ENCODE measurements around the gene DDOST. TPM values are rescaled to one million over a fixed set of nuclear protein-coding genes. Genes with fewer than 3 reads are reported as not detected.

DDOST gene
- total RNA-seq: 148 TPM
- long read RNA-seq, transcript DDOST-202 (11 exons, 2,126 nt): major isoform, 483 of 517 reads
- long read RNA-seq, partial matches to known transcripts: 19 of 517 reads
- long read RNA-seq, other reads (novel, unspliced or antisense): 12 of 517 reads

GRCh38 chr1:20661207-20662109 is at the start of gene DDOST:
Gene DDOST, minus strand, starts transcription at chr1:20661369. Its CDS starts 19 bp downstream, at chr1:20661350.
- ATAC-seq (peak; percentile 98 to 99), DNase-seq (peak; percentile 97)
- intact Hi-C loops (cut with DNase I): no loop called here
- Histone ChIP-seq H3K4me3 (peak within 1 kb of the TSS; percentile 99), H3K36me3 (peaks cover 26% of the 10 kb centered on the region), H3K9me3 (no peaks in the 10 kb centered on the region), H3K4me1 (peaks cover 19% of the 10 kb centered on the region), H3K27ac (peak within 1 kb of the TSS; percentile 89), H3K27me3 (ENCODE audit: low read depth) (no peaks in the 10 kb centered on the region)
- TF ChIP-seq CTCF (IDR thresholded peaks at IDR 0.05): peak; percentile 59

- no peaks in the 10 kb centered on the region for H3K4me1 ChIP-seq
- DNase-seq: no peak
- H3K36me3 ChIP-seq: no peaks in the 10 kb centered on the region
- no peaks in the 10 kb centered on the region for H3K9me3 ChIP-seq
- peaks cover 16% of the 10 kb centered on the region for H3K27me3 ChIP-seq (ENCODE audit: low read depth)
- intact Hi-C loops (cut with DNase I): no loop called here
- TF ChIP-seq CTCF (IDR thresholded peaks at IDR 0.05): no peak
- no peak overlapping the region for H3K27ac ChIP-seq
- H3K4me3 ChIP-seq: no peak overlapping the region
- no peak for ATAC-seq
These were observed 49.5 kb upstream of the DDOST start for GRCh38 chr1:20710469-20711284.

- intact Hi-C loops (cut with DNase I): no loop called here
- Histone ChIP-seq H3K36me3 (no peaks in the 10 kb centered on the region), H3K27me3 (ENCODE audit: low read depth) (peaks cover 11% of the 10 kb centered on the region), H3K9me3 (no peaks in the 10 kb centered on the region), H3K4me1 (no peaks in the 10 kb centered on the region), H3K4me3 (no peak overlapping the region), H3K27ac (no peak overlapping the region)
- ATAC-seq (no peak), DNase-seq (no peak)
- no peak for TF ChIP-seq CTCF (IDR thresholded peaks at IDR 0.05)
These were observed 48.7 kb upstream of the DDOST start for GRCh38 chr1:20709868-20710267.

GRCh38 chr1:20708891-20709290 is 47.7 kb upstream of the DDOST start:
- peaks cover 7% of the 10 kb centered on the region for H3K27me3 ChIP-seq (ENCODE audit: low read depth)
- no peaks in the 10 kb centered on the region for H3K4me1 ChIP-seq
- H3K9me3 ChIP-seq: no peaks in the 10 kb centered on the region
- H3K4me3 ChIP-seq: no peak overlapping the region
- no peaks in the 10 kb centered on the region for H3K36me3 ChIP-seq
- intact Hi-C loops (cut with DNase I): no loop called here
- DNase-seq (no peak), ATAC-seq (no peak)
- H3K27ac ChIP-seq: no peak overlapping the region
- no peak for TF ChIP-seq CTCF (IDR thresholded peaks at IDR 0.05)

- no peak for DNase-seq
- Histone ChIP-seq H3K9me3 (no peaks in the 10 kb centered on the region), H3K27ac (no peak overlapping the region), H3K4me3 (no peak overlapping the region), H3K36me3 (no peaks in the 10 kb centered on the region), H3K27me3 (ENCODE audit: low read depth) (peaks cover 4% of the 10 kb centered on the region), H3K4me1 (no peaks in the 10 kb centered on the region)
- ATAC-seq: no peak
- intact Hi-C loops (cut with DNase I): no loop called here
- TF ChIP-seq CTCF (IDR thresholded peaks at IDR 0.05): no peak
These were observed 46.9 kb upstream of the DDOST start for GRCh38 chr1:20708057-20708456.
